H9 (cell line): ENCODE data around the gene B4GALT3. TPM values are rescaled to one million over a fixed set of nuclear protein-coding genes. Genes with fewer than 3 reads are reported as not detected.
A peak's percentile ranks its signal among the peaks of the same experiment; 100 is the strongest.

Experiments
- DNase-seq: peaks from one replicate; pipeline ENCODE4 v3.0.0-alpha.2; 2017
- H2AFZ ChIP-seq: one replicate; pipeline ENCODE4 v1.6.1; 2013; ENCODE audit warnings: mild to moderate bottlenecking, low read length, control low read depth, moderate library complexity
- H2AK5ac ChIP-seq: 2 replicates; pipeline ENCODE4 v1.6.1; 2013; ENCODE audit warnings: low read length, control low read depth, mixed read lengths; ENCODE audit not compliant: insufficient read length
- H2BK120ac ChIP-seq: one replicate; pipeline ENCODE4 v1.6.1; 2013; ENCODE audit warnings: low read depth, mild to moderate bottlenecking, low read length, control low read depth, inconsistent platforms; ENCODE audit not compliant: poor library complexity, severe bottlenecking
- H2BK12ac ChIP-seq: 2 replicates; pipeline ENCODE4 v1.6.1; 2013; ENCODE audit warnings: low read length, control low read depth, mixed read lengths, low read depth; ENCODE audit not compliant: insufficient read length
- H2BK15ac ChIP-seq: 2 replicates; pipeline ENCODE4 v1.6.1; 2013; ENCODE audit warnings: low read depth, low read length, control low read depth
- H2BK20ac ChIP-seq: one replicate; pipeline ENCODE4 v1.6.1; 2013; ENCODE audit warnings: low read depth, mild to moderate bottlenecking, low read length, control low read depth, inconsistent platforms; ENCODE audit not compliant: poor library complexity, severe bottlenecking
- H2BK5ac ChIP-seq: 2 replicates; pipeline ENCODE4 v1.6.1; 2013; ENCODE audit warnings: low read length, control low read depth, mixed read lengths; ENCODE audit not compliant: insufficient read length
- H3K14ac ChIP-seq: 2 replicates; pipeline ENCODE4 v1.6.1; 2013; ENCODE audit warnings: low read length, control low read depth; ENCODE audit not compliant: insufficient read depth
- H3K18ac ChIP-seq: 2 replicates; pipeline ENCODE4 v1.6.1; 2013; ENCODE audit warnings: low read depth, mild to moderate bottlenecking, mixed read lengths, low read length, control low read depth; ENCODE audit not compliant: insufficient read length
- H3K23ac ChIP-seq: 2 replicates; pipeline ENCODE4 v1.6.1; 2013; ENCODE audit warnings: low read length, control low read depth, mixed read lengths, low read depth; ENCODE audit not compliant: insufficient read length
- H3K23me2 ChIP-seq: 2 replicates; pipeline ENCODE4 v1.6.1; 2013; ENCODE audit warnings: low read depth, mild to moderate bottlenecking, mixed read lengths, low read length, control low read depth; ENCODE audit not compliant: insufficient read length, poor library complexity, severe bottlenecking
- H3K27ac ChIP-seq: 2 replicates; pipeline ENCODE4 v1.5.1; 2013; ENCODE audit warnings: low read length, control low read depth, mixed read lengths, low read depth; ENCODE audit not compliant: insufficient read length
- H3K27me3 ChIP-seq: 2 replicates; pipeline ENCODE4 v1.6.1; 2013; ENCODE audit warnings: low read length, control low read depth, inconsistent platforms; ENCODE audit not compliant: insufficient read depth
- H3K4ac ChIP-seq: 2 replicates; pipeline ENCODE4 v1.6.1; 2013; ENCODE audit warnings: low read depth, mild to moderate bottlenecking, control low read depth, inconsistent platforms, low read length, moderate library complexity
- H3K4me1 ChIP-seq: 2 replicates; pipeline ENCODE4 v1.6.1; 2013; ENCODE audit warnings: low read length, control low read depth, inconsistent platforms; ENCODE audit not compliant: insufficient read depth
- H3K4me2 ChIP-seq: 2 replicates; pipeline ENCODE4 v1.6.1; 2013; ENCODE audit warnings: low read length, control low read depth, mixed read lengths; ENCODE audit not compliant: insufficient read length, insufficient read depth
- H3K56ac ChIP-seq: 2 replicates; pipeline ENCODE4 v1.6.1; 2013; ENCODE audit warnings: low read depth, mild to moderate bottlenecking, mixed read lengths, low read length, control low read depth; ENCODE audit not compliant: insufficient read length
- H3K79me1 ChIP-seq: 2 replicates; pipeline ENCODE4 v1.6.1; 2013; ENCODE audit warnings: low read depth, mild to moderate bottlenecking, moderate library complexity, low read length, control low read depth, inconsistent platforms; ENCODE audit not compliant: insufficient read depth, poor library complexity, severe bottlenecking
- H3K79me2 ChIP-seq: 2 replicates; pipeline ENCODE4 v1.6.1; 2013; ENCODE audit warnings: low read length, control low read depth, inconsistent platforms; ENCODE audit not compliant: insufficient read depth
- H3K9ac ChIP-seq: 2 replicates; pipeline ENCODE4 v1.6.1; 2013; ENCODE audit warnings: low read length, control low read depth, mixed read lengths; ENCODE audit not compliant: insufficient read length; ENCODE audit errors: extremely low read depth
- H3K9me3 ChIP-seq: one replicate; pipeline ENCODE4 v1.6.1; 2013; ENCODE audit warnings: low read depth, low read length, inconsistent platforms; ENCODE audit not compliant: control insufficient read depth
- H3T11ph ChIP-seq: one replicate; pipeline ENCODE4 v1.6.1; 2013; ENCODE audit warnings: mild to moderate bottlenecking, low read length, control low read depth, inconsistent platforms
- H4K20me1 ChIP-seq: one replicate; pipeline ENCODE4 v1.6.1; 2013; ENCODE audit not compliant: control insufficient read depth, insufficient read length, insufficient read depth
- H4K5ac ChIP-seq: 2 replicates; pipeline ENCODE4 v1.6.1; 2013; ENCODE audit warnings: low read depth, mild to moderate bottlenecking, mixed read lengths, low read length, control low read depth; ENCODE audit not compliant: insufficient read length
- H4K8ac ChIP-seq: replicated peaks from 2 replicates; pipeline ENCODE4 v1.6.1; 2013; ENCODE audit warnings: low read length, control low read depth, mixed read lengths, low read depth; ENCODE audit not compliant: insufficient read length
- H4K91ac ChIP-seq: 2 replicates; pipeline ENCODE4 v1.6.1; 2013; ENCODE audit warnings: low read depth, mild to moderate bottlenecking, moderate library complexity, mixed read lengths, low read length, control low read depth; ENCODE audit not compliant: insufficient read length
- H3K27ac Mint-ChIP-seq, 3 experiments: 2 replicates in 2 of 3; 3 replicates in 1 of 3; pipeline ENCODE4 v1.8.0; 2020 to 2021; ENCODE audit warnings: mixed read lengths in 3 of 3, mild to moderate bottlenecking in 1 of 3, moderate library complexity in 1 of 3
- H3K27me3 Mint-ChIP-seq: 2 replicates; pipeline ENCODE4 v1.8.0; 2021; ENCODE audit warnings: low read depth, mild to moderate bottlenecking, moderate library complexity, mixed read lengths
- H3K36me3 Mint-ChIP-seq, 3 experiments: 2 replicates in 2 of 3; 3 replicates in 1 of 3; pipeline ENCODE4 v1.8.0; 2020 to 2021; ENCODE audit warnings: low read depth in 3 of 3, mixed read lengths in 3 of 3; ENCODE audit not compliant: insufficient read depth in 1 of 3
- H3K4me1 Mint-ChIP-seq, 2 experiments: 2 replicates each; pipeline ENCODE4 v1.8.0; 2020; ENCODE audit warnings: mixed read lengths in 2 of 2
- H3K4me3 Mint-ChIP-seq, 2 experiments: 2 replicates in 1 of 2; 3 replicates in 1 of 2; pipeline ENCODE4 v1.8.0; 2020 to 2021; ENCODE audit warnings: mild to moderate bottlenecking in 2 of 2, mixed read lengths in 2 of 2, moderate library complexity in 1 of 2
- H3K9me3 Mint-ChIP-seq, 2 experiments: 2 replicates in 1 of 2; 3 replicates in 1 of 2; pipeline ENCODE4 v1.8.0; 2020; ENCODE audit warnings: mild to moderate bottlenecking in 2 of 2, mixed read lengths in 2 of 2, moderate library complexity in 1 of 2
- WGBS: extraction: QIAGEN DNeasy Blood & Tissue Kit; methylation state at CpG from one replicate; pipeline ENCODE4 v1.1.7; 2013; ENCODE audit warnings: missing lambda C conversion rate, low lambda C conversion rate, mixed read lengths; ENCODE audit not compliant: insufficient read length; ENCODE audit errors: extremely low coverage; 5-methylcytosine and 5-hydroxymethylcytosine counted together
- total RNA-seq: library from RNA; stranded (reverse); gene quantifications from 2 replicates; pipeline ENCODE4 v1.2.1, GENCODE V29; 2021
- TF ChIP-seq, protein P1 (sequence below): fragments of 200-600 bp; sonication (generic); conservative IDR thresholded peaks from 3 replicates; pipeline ENCODE4 v1.8.0; 2021; ENCODE audit warnings: antibody characterized with exemption, mild to moderate bottlenecking

The B4GALT3 gene
- total RNA-seq, 1 experiment from 2014 or later: 31.8 TPM

DNA sequence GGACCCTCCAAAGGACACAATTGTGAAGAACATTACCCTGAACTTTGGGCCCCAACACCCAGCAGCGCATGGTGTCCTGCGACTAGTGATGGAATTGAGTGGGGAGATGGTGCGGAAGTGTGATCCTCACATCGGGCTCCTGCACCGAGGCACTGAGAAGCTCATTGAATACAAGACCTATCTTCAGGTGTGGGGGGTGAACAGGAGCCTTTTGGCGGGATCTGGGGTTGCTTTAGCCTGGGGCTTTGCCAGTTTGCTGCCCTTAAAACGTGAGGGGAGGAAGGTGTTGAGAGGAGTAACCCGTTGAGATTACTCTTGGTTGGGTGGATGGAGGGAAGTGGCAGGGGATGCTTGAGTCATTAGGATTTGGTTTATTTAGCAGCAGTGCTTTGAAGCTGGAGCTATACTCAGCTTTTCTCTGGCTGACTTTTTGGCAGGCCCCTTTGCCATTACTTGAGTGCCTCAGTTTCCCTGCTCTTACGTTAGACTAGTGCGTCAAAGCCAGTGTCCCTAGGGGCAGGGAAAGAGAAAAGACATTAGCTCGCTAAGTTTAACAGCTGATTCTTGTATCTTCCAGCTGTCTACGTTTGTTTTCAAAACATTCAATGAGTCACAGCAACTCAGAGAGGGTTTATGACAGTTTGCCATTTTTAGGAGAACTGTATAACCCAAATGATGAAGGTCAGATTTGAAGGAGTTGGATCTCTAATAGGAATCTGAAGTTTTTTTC lies 29.3 kb upstream of the B4GALT3 start:
- Histone ChIP-seq H2BK5ac (no peak overlapping the region), H3K9me3 (no peaks in the 10 kb centered on the region), H4K20me1 (no peaks in the 10 kb centered on the region), H3K27me3 (no peaks in the 10 kb centered on the region; the same call in 1 of the 2 replicates), H2BK120ac (no peak overlapping the region), H3K79me1 (no peaks in the 10 kb centered on the region), H3T11ph (no peak overlapping the region), H3K9ac (no peak overlapping the region), H2AFZ (no peak overlapping the region), H4K5ac (no peak overlapping the region), H3K18ac (no peak overlapping the region), H3K23me2 (peaks cover 3% of the 10 kb centered on the region), H3K27ac (no peak overlapping the region), H3K56ac (no peak overlapping the region), H2BK12ac (no peak overlapping the region), H3K23ac (no peak overlapping the region), H4K8ac (no peak overlapping the region), H2AK5ac (no peak overlapping the region), H4K91ac (no peak overlapping the region), H3K4me1 (peaks cover 2% of the 10 kb centered on the region; the same call in 1 of the 2 replicates), H2BK15ac (no peak overlapping the region), H3K79me2 (no peaks in the 10 kb centered on the region), H3K14ac (no peak overlapping the region), H3K4me2 (no peak overlapping the region), H3K4ac (no peak overlapping the region), H2BK20ac (no peak overlapping the region)
- Mint-ChIP-seq H3K9me3 (no peaks in the 10 kb centered on the region), H3K4me1 (peaks cover 15 to 16% of the 10 kb centered on the region in 2 experiments), H3K27me3 (no peaks in the 10 kb centered on the region), H3K27ac (peak overlapping the region in 1 of 3 experiments; percentile 28; a peak in 2 of 7 replicates), H3K36me3 (peaks cover 26 to 60% (median 59%) of the 10 kb centered on the region in 3 experiments), H3K4me3 (no peak overlapping the region; a peak in 1 of 5 replicates)
- no peak for DNase-seq
- TF ChIP-seq, protein P1, sequence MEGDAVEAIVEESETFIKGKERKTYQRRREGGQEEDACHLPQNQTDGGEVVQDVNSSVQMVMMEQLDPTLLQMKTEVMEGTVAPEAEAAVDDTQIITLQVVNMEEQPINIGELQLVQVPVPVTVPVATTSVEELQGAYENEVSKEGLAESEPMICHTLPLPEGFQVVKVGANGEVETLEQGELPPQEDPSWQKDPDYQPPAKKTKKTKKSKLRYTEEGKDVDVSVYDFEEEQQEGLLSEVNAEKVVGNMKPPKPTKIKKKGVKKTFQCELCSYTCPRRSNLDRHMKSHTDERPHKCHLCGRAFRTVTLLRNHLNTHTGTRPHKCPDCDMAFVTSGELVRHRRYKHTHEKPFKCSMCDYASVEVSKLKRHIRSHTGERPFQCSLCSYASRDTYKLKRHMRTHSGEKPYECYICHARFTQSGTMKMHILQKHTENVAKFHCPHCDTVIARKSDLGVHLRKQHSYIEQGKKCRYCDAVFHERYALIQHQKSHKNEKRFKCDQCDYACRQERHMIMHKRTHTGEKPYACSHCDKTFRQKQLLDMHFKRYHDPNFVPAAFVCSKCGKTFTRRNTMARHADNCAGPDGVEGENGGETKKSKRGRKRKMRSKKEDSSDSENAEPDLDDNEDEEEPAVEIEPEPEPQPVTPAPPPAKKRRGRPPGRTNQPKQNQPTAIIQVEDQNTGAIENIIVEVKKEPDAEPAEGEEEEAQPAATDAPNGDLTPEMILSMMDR: no peak
- WGBS: no CpG with 5 or more reads among the region's 12 CpGs
